SK-N-SH (cell line): ENCODE data around the gene DLX1. TPM values are rescaled to one million over a fixed set of nuclear protein-coding genes. Genes with fewer than 3 reads are reported as not detected.

Experiments
- CTCF ChIA-PET: fragments of 300-600, 350-600 bp; formaldehyde crosslinking; extraction: SDS; loops from one replicate; lab custom pipeline; 2021; lab: Yijun Ruan, JAX
- POLR2A ChIA-PET: fragments of 350-600 bp; sonication (Branson Sonifier 250); formaldehyde crosslinking; extraction: SDS; loops from one replicate; lab custom pipeline; 2020; ENCODE audit warnings: antibody characterized with exemption, inconsistent platforms; lab: Yijun Ruan, JAX
- DNase-seq: peaks from one replicate; pipeline ENCODE4 v3.0.0; 2012
- H2AFZ ChIP-seq: fragments of 200-600 bp; sonication (generic); 2 replicates; pipeline ENCODE4 v1.8.1; 2016; ENCODE audit warnings: antibody characterized with exemption, mild to moderate bottlenecking, low read depth
- H3F3A ChIP-seq: fragments of 200-600 bp; sonication (generic); replicated peaks from 2 replicates; pipeline ENCODE3; 2016; ENCODE audit warnings: antibody characterized with exemption, mild to moderate bottlenecking; ENCODE audit not compliant: insufficient read depth
- H3K27ac ChIP-seq, 2 experiments: fragments of 200-500 bp in 1 of 2; fragments of 200-600 bp in 1 of 2; sonication (Bioruptor generic) in 1 of 2; sonication (generic), shearing (Covaris generic) in 1 of 2; 2 replicates each; pipeline versions ENCODE4 v1.5.1 to v1.6.1; 2014 to 2016; ENCODE audit warnings: low read depth in 2 of 2, inconsistent platforms in 1 of 2, low read length in 1 of 2, mild to moderate bottlenecking in 1 of 2, mixed read lengths in 1 of 2
- H3K27me3 ChIP-seq: fragments of 200-600 bp; sonication (generic), shearing (Covaris generic); 2 replicates; pipeline ENCODE4 v1.6.1; 2016; ENCODE audit warnings: mixed run types; ENCODE audit not compliant: insufficient read depth
- H3K36me3 ChIP-seq, 2 experiments: fragments of 200-500 bp in 1 of 2; fragments of 200-600 bp in 1 of 2; sonication (Bioruptor generic) in 1 of 2; sonication (generic) in 1 of 2; replicated peaks in 1 of 2; 2 replicates each; pipeline versions ENCODE3 to v1.5.1; 2014 to 2016; ENCODE audit warnings: low read length in 1 of 2, mild to moderate bottlenecking in 1 of 2; ENCODE audit not compliant: insufficient read depth in 2 of 2, control insufficient read depth in 1 of 2
- H3K4me1 ChIP-seq, 2 experiments: fragments of 200-500 bp in 1 of 2; fragments of 200-600 bp in 1 of 2; sonication (Bioruptor generic) in 1 of 2; sonication (generic), shearing (Covaris generic) in 1 of 2; 2 replicates each; pipeline versions ENCODE4 v1.5.1 to v1.6.1; 2014 to 2016; ENCODE audit warnings: low read depth in 1 of 2, low read length in 1 of 2, mixed run types in 1 of 2; ENCODE audit not compliant: insufficient read depth in 2 of 2, control insufficient read depth in 1 of 2
- H3K4me2 ChIP-seq: fragments of 200-600 bp; sonication (generic), shearing (Covaris generic); 2 replicates; pipeline ENCODE4 v1.6.1; 2017; ENCODE audit warnings: mixed run types
- H3K4me3 ChIP-seq, 2 experiments: fragments of 200-500 bp in 1 of 2; fragments of 200-600 bp in 1 of 2; sonication (Bioruptor generic) in 1 of 2; sonication (generic), shearing (Covaris generic) in 1 of 2; 2 replicates each; pipeline versions ENCODE4 v1.5.1 to v1.8.1; 2014 to 2016; ENCODE audit warnings: low read depth in 2 of 2, inconsistent platforms in 1 of 2, low read length in 1 of 2, mild to moderate bottlenecking in 1 of 2, mixed read lengths in 1 of 2, moderate library complexity in 1 of 2
- H3K79me2 ChIP-seq: fragments of 200-600 bp; sonication (generic); 2 replicates; pipeline ENCODE4 v1.8.1; 2017; ENCODE audit warnings: mild to moderate bottlenecking; ENCODE audit not compliant: insufficient read depth
- H3K9ac ChIP-seq: fragments of 200-600 bp; sonication (generic); 2 replicates; pipeline ENCODE4 v1.6.1; 2017; ENCODE audit warnings: mixed run types
- H3K9me2 ChIP-seq: fragments of 200-600 bp; sonication (generic); 2 replicates; pipeline ENCODE4 v1.6.1; 2017; ENCODE audit warnings: mixed run types
- H3K9me3 ChIP-seq: fragments of 200-600 bp; sonication (generic); 2 replicates; pipeline ENCODE4 v1.6.1; 2017; ENCODE audit warnings: mixed run types, mild to moderate bottlenecking, moderate library complexity
- H4K20me1 ChIP-seq: fragments of 200-600 bp; sonication (generic); 2 replicates; pipeline ENCODE4 v1.6.1; 2017; ENCODE audit warnings: mild to moderate bottlenecking, mixed run types; ENCODE audit not compliant: insufficient read depth
- CHD2 ChIP-seq: fragments of 150-350 bp; IDR thresholded peaks from 2 replicates; pipeline ENCODE4 v1.6.1; 2018; ENCODE audit warnings: low read length; ENCODE audit not compliant: partially characterized antibody
- EZH2phosphoT487 ChIP-seq: fragments of 200-600 bp; sonication (generic); IDR thresholded peaks from 2 replicates; pipeline ENCODE4 v1.6.1; 2017; ENCODE audit warnings: low read depth, mixed run types, mild to moderate bottlenecking, antibody characterized with exemption, moderate library complexity, borderline replicate concordance
- FOSL2 ChIP-seq: IDR thresholded peaks from 2 replicates; pipeline ENCODE4 v1.4.0; 2012; ENCODE audit warnings: low read depth, mild to moderate bottlenecking, moderate library complexity, borderline replicate concordance
- FOXJ3 ChIP-seq: sonication (generic); formaldehyde crosslinking; IDR thresholded peaks from 2 replicates; pipeline ENCODE4 v1.5.1; 2020; ENCODE audit warnings: mild to moderate bottlenecking, missing genetic modification reagents
- FOXM1 ChIP-seq: IDR thresholded peaks from 2 replicates; pipeline ENCODE4 v1.4.0; 2012; ENCODE audit warnings: low read depth, mild to moderate bottlenecking
- GABPA ChIP-seq: IDR thresholded peaks from 2 replicates; pipeline ENCODE4 v1.4.0; 2012; ENCODE audit warnings: low read depth, mild to moderate bottlenecking
- IRF3 ChIP-seq: fragments of 150-350 bp; IDR thresholded peaks from 2 replicates; pipeline ENCODE4 v1.6.1; 2016; ENCODE audit warnings: mild to moderate bottlenecking, low read depth, low read length
- JUND ChIP-seq: IDR thresholded peaks from 2 replicates; pipeline ENCODE4 v1.4.0; 2012
- NFIC ChIP-seq: IDR thresholded peaks from 2 replicates; pipeline ENCODE4 v1.4.0; 2012; ENCODE audit warnings: borderline replicate concordance
- RAD21 ChIP-seq: IDR thresholded peaks from 2 replicates; pipeline ENCODE4 v1.6.1; 2012; ENCODE audit warnings: mild to moderate bottlenecking, low read length
- RCOR1 ChIP-seq: fragments of 150-350 bp; IDR thresholded peaks from 2 replicates; pipeline ENCODE4 v1.6.1; 2017; ENCODE audit warnings: antibody characterized with exemption, low read length
- SIN3A ChIP-seq: IDR thresholded peaks from 2 replicates; pipeline ENCODE4 v1.6.1; 2012; ENCODE audit warnings: low read depth, mild to moderate bottlenecking, low read length, moderate library complexity, borderline replicate concordance
- TAF1 ChIP-seq: IDR thresholded peaks from 2 replicates; pipeline ENCODE4 v1.6.1; 2012; ENCODE audit warnings: low read depth, mild to moderate bottlenecking, low read length, moderate library complexity, borderline replicate concordance
- TCF12 ChIP-seq: IDR thresholded peaks from 2 replicates; pipeline ENCODE4 v1.4.0; 2012
- YY1 ChIP-seq: IDR thresholded peaks from 2 replicates; pipeline ENCODE4 v1.4.0; 2012; ENCODE audit warnings: low read depth, mild to moderate bottlenecking
- WGBS: methylation state at CpG from one replicate; pipeline ENCODE4 v1.1.6; 2017; ENCODE audit warnings: low lambda C conversion rate; 5-methylcytosine and 5-hydroxymethylcytosine counted together
- polyA plus RNA-seq, 3 experiments: library from polyadenylated mRNA; depleted of rRNA; stranded (reverse); fragments of >200 nt; gene quantifications; 2 replicates each; pipeline ENCODE4 v1.2.3, GENCODE V29; 2012
- TF ChIP-seq, protein P1 (sequence below): fragments of 150-350 bp; IDR thresholded peaks from 2 replicates; pipeline ENCODE4 v1.6.1; 2017; ENCODE audit warnings: antibody characterized with exemption, low read length, low read depth, borderline replicate concordance
- TF ChIP-seq, protein P2 (sequence below): IDR thresholded peaks from 2 replicates; pipeline ENCODE4; 2012
- TF ChIP-seq, protein P3 (sequence below): IDR thresholded peaks from 2 replicates; pipeline ENCODE4 v1.4.0; 2012; ENCODE audit warnings: low read depth

Gene DLX1
- polyA plus RNA-seq, 1 of the 3 experiments (the other 2 are of a cell fraction), result 0.07 TPM

- Histone ChIP-seq H3K27me3 (no peaks in the 10 kb centered on the region), H3K79me2 (no peaks in the 10 kb centered on the region), H3K36me3 (no peaks in the 10 kb centered on the region), H3K27ac (no peak overlapping the region), H3K9me2 (no peaks in the 10 kb centered on the region), H3K9ac (no peak overlapping the region), H2AFZ (no peak overlapping the region), H3F3A (peaks cover 7% of the 10 kb centered on the region), H3K4me2 (no peak overlapping the region), H3K4me1 (peaks cover 0 to 15% of the 10 kb centered on the region in 2 experiments; a peak in 2 of 4 replicates), H3K4me3 (no peak overlapping the region), H3K9me3 (no peaks in the 10 kb centered on the region), H4K20me1 (no peaks in the 10 kb centered on the region)
- no peak for TF ChIP-seq RAD21
- TF ChIP-seq GABPA, result no peak
- TF ChIP-seq, protein P1, sequence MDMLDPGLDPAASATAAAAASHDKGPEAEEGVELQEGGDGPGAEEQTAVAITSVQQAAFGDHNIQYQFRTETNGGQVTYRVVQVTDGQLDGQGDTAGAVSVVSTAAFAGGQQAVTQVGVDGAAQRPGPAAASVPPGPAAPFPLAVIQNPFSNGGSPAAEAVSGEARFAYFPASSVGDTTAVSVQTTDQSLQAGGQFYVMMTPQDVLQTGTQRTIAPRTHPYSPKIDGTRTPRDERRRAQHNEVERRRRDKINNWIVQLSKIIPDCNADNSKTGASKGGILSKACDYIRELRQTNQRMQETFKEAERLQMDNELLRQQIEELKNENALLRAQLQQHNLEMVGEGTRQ, result no peak
- peak; percentile 21 for DNase-seq
- CTCF ChIA-PET, result interaction anchor here (0.8 to 8.7 kb wide), 12 partner anchors 8 to 535 kb away, joined by 3 to 96 read pairs (median 6); no protein-coding TSS in a partner anchor
- POLR2A ChIA-PET, result no interaction called here
- 81% methylated on average over 44 of the region's 51 CpGs for WGBS
These were observed 22.6 kb downstream of the DLX1 start for GRCh38 chr2:172107690-172108586.

DNA sequence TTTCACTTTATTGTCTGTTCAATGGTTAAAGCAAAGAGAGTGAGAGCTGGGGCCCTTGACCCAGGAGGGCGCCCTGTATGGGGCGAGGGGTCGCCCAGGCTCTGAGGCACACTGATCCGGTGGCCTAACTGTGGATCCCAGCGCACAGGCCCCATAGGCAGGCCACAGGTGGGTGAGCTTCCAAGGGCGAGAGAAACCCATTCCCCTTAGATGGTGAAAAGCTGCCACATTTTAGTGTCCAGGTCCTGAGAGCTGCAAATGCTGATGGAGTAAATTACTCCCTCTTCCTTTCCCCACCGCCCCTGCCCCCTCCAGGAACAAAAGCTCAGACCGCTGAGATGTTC lies 23.3 kb downstream of the DLX1 start:
- CTCF ChIA-PET, result interaction anchor here (1.6 to 8.7 kb wide), 3 partner anchors 297 to 509 kb away, joined by 6 to 96 read pairs (median 59); no protein-coding TSS in a partner anchor
- Histone ChIP-seq H3K4me2 (no peak overlapping the region), H4K20me1 (no peaks in the 10 kb centered on the region), H3F3A (peaks cover under 1% of the 10 kb centered on the region), H3K79me2 (no peaks in the 10 kb centered on the region), H3K9me3 (no peaks in the 10 kb centered on the region), H3K36me3 (no peaks in the 10 kb centered on the region), H3K27ac (no peak overlapping the region), H3K27me3 (no peaks in the 10 kb centered on the region), H2AFZ (no peak overlapping the region), H3K4me3 (no peak overlapping the region), H3K9me2 (no peaks in the 10 kb centered on the region), H3K4me1 (peaks cover 0 to 9% of the 10 kb centered on the region in 2 experiments; a peak in 1 of 4 replicates), H3K9ac (no peak overlapping the region)
- no peak for DNase-seq
- POLR2A ChIA-PET, result no interaction called here
- 96% methylated on average over 2 of the region's 8 CpGs for WGBS
- TF ChIP-seq IRF3 (no peak), FOXJ3 (CRISPR knock-in tag) (no peak), YY1 (no peak), FOXM1 (no peak), RCOR1 (no peak), CHD2 (no peak), JUND (no peak), FOSL2 (no peak), TCF12 (no peak), TAF1 (no peak), RAD21 (no peak), SIN3A (no peak), NFIC (no peak), EZH2phosphoT487 (no peak)
- TF ChIP-seq, protein P2, sequence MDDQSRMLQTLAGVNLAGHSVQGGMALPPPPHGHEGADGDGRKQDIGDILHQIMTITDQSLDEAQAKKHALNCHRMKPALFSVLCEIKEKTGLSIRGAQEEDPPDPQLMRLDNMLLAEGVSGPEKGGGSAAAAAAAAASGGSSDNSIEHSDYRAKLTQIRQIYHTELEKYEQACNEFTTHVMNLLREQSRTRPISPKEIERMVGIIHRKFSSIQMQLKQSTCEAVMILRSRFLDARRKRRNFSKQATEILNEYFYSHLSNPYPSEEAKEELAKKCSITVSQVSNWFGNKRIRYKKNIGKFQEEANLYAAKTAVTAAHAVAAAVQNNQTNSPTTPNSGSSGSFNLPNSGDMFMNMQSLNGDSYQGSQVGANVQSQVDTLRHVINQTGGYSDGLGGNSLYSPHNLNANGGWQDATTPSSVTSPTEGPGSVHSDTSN, result no peak
- TF ChIP-seq, protein P3, sequence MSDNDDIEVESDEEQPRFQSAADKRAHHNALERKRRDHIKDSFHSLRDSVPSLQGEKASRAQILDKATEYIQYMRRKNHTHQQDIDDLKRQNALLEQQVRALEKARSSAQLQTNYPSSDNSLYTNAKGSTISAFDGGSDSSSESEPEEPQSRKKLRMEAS, result no peak
- TF ChIP-seq, protein P1, result no peak
